ENCODE data around the gene IL22RA1. TPM values are rescaled to one million over a fixed set of nuclear protein-coding genes. Genes with fewer than 3 reads are reported as not detected.

The IL22RA1 gene
- total RNA-seq, 2 experiments from 2014 or later, result not detected

- ATAC-seq (peak; percentile 99), DNase-seq (peak; percentile 91)
- POLR2A ChIA-PET, result interaction anchor here (0.6 to 1.0 kb wide), 2 partner anchors 42 to 49 kb away, joined by 3 to 5 read pairs; no protein-coding TSS in a partner anchor
- no peaks in the 10 kb centered on the region for H3K36me3 Mint-ChIP-seq (ENCODE audit: low read depth)
- H3K27me3 Mint-ChIP-seq (ENCODE audit: low read depth), result peaks cover 35% of the 10 kb centered on the region
- H3K9me3 Mint-ChIP-seq (ENCODE audit: insufficient read depth), result no peaks in the 10 kb centered on the region
- peaks cover 15% of the 10 kb centered on the region for H3K4me1 Mint-ChIP-seq (ENCODE audit: low read depth)
- CTCF ChIA-PET, result interaction anchor here (0.5 to 4.4 kb wide), 61 partner anchors 9 to 673 kb away, joined by 3 to 101 read pairs (median 4); partner anchors contain the start of genes IFNLR1, NIPAL3, SRSF10 and STPG1
- H3K4me3 Mint-ChIP-seq, result peak overlapping the region; percentile 44
- H3K27ac Mint-ChIP-seq, result no peak overlapping the region
Measured at GRCh38 chr1:24150234-24151174, 7.6 kb upstream of the IL22RA1 start.

- DNase-seq, result peak; percentile 24
- H3K4me1 Mint-ChIP-seq (ENCODE audit: low read depth), result peaks cover 15% of the 10 kb centered on the region
- no peaks in the 10 kb centered on the region for H3K36me3 Mint-ChIP-seq (ENCODE audit: low read depth)
- peaks cover 35% of the 10 kb centered on the region for H3K27me3 Mint-ChIP-seq (ENCODE audit: low read depth)
- no peak overlapping the region for H3K27ac Mint-ChIP-seq
- ChIA-PET CTCF (interaction anchor here (0.5 to 4.4 kb wide), 54 partner anchors 8 to 674 kb away, joined by 3 to 101 read pairs (median 5); partner anchors contain the start of genes IFNLR1, NIPAL3, SRSF10 and STPG1), POLR2A (interaction anchor here (0.6 to 1.0 kb wide), 2 partner anchors 22 to 43 kb away, joined by 3 read pairs; no protein-coding TSS in a partner anchor)
- no peak for ATAC-seq
- H3K9me3 Mint-ChIP-seq (ENCODE audit: insufficient read depth), result no peaks in the 10 kb centered on the region
- no peak overlapping the region for H3K4me3 Mint-ChIP-seq
Measured at GRCh38 chr1:24149866-24150233, 6.9 kb upstream of the IL22RA1 start.

GRCh38 chr1:24147816-24148215 is 4.9 kb upstream of the IL22RA1 start:
- Mint-ChIP-seq H3K27ac (no peak overlapping the region), H3K36me3 (ENCODE audit: low read depth) (no peaks in the 10 kb centered on the region), H3K4me3 (no peak overlapping the region), H3K4me1 (ENCODE audit: low read depth) (peaks cover 15% of the 10 kb centered on the region), H3K27me3 (ENCODE audit: low read depth) (peaks cover 34% of the 10 kb centered on the region), H3K9me3 (ENCODE audit: insufficient read depth) (no peaks in the 10 kb centered on the region)
- no peak for ATAC-seq
- ChIA-PET CTCF (interaction anchor here (0.8 to 3.2 kb wide), 4 partner anchors 51 to 244 kb away, joined by 3 to 19 read pairs (median 10); no protein-coding TSS in a partner anchor), POLR2A (no interaction called here)
- DNase-seq, result no peak

GRCh38 chr1:24147194-24147593 is 4.3 kb upstream of the IL22RA1 start:
- no peak for DNase-seq
- H3K36me3 Mint-ChIP-seq (ENCODE audit: low read depth), result no peaks in the 10 kb centered on the region
- no peak for ATAC-seq
- peaks cover 15% of the 10 kb centered on the region for H3K4me1 Mint-ChIP-seq (ENCODE audit: low read depth)
- ChIA-PET CTCF (interaction anchor here (1.8 to 3.2 kb wide), 2 partner anchors 236 to 244 kb away, joined by 15 to 19 read pairs; no protein-coding TSS in a partner anchor), POLR2A (no interaction called here)
- H3K9me3 Mint-ChIP-seq (ENCODE audit: insufficient read depth), result no peaks in the 10 kb centered on the region
- H3K27me3 Mint-ChIP-seq (ENCODE audit: low read depth), result peaks cover 31% of the 10 kb centered on the region
- H3K4me3 Mint-ChIP-seq, result no peak overlapping the region
- no peak overlapping the region for H3K27ac Mint-ChIP-seq

GRCh38 chr1:24141311-24141997 is 1.5 kb downstream of the IL22RA1 start:
- Mint-ChIP-seq H3K4me3 (no peak overlapping the region), H3K4me1 (ENCODE audit: low read depth) (peaks cover 7% of the 10 kb centered on the region), H3K9me3 (ENCODE audit: insufficient read depth) (no peaks in the 10 kb centered on the region), H3K36me3 (ENCODE audit: low read depth) (no peaks in the 10 kb centered on the region), H3K27me3 (ENCODE audit: low read depth) (peaks cover 11% of the 10 kb centered on the region), H3K27ac (no peak overlapping the region)
- POLR2A ChIA-PET, result no interaction called here
- ATAC-seq, result no peak
- CTCF ChIA-PET, result interaction anchor here (2.5 kb wide), 1 partner anchor 9 kb away, joined by 9 read pairs; no protein-coding TSS in a partner anchor
- no peak for DNase-seq

GRCh38 chr1:24140741-24141181 is 2.2 kb downstream of the IL22RA1 start:
- CTCF ChIA-PET, result interaction anchor here (2.5 kb wide), 1 partner anchor 10 kb away, joined by 9 read pairs; no protein-coding TSS in a partner anchor
- Mint-ChIP-seq H3K4me1 (ENCODE audit: low read depth) (peaks cover 7% of the 10 kb centered on the region), H3K4me3 (no peak overlapping the region), H3K27ac (no peak overlapping the region), H3K36me3 (ENCODE audit: low read depth) (no peaks in the 10 kb centered on the region), H3K27me3 (ENCODE audit: low read depth) (peaks cover 12% of the 10 kb centered on the region), H3K9me3 (ENCODE audit: insufficient read depth) (no peaks in the 10 kb centered on the region)
- POLR2A ChIA-PET, result no interaction called here
- ATAC-seq, result no peak
- no peak for DNase-seq

- CTCF ChIA-PET, result interaction anchor here (2.0 kb wide), 1 partner anchor 10 kb away, joined by 5 read pairs; no protein-coding TSS in a partner anchor
- H3K36me3 Mint-ChIP-seq (ENCODE audit: low read depth), result no peaks in the 10 kb centered on the region
- H3K4me3 Mint-ChIP-seq, result no peak overlapping the region
- H3K27me3 Mint-ChIP-seq (ENCODE audit: low read depth), result peaks cover 13% of the 10 kb centered on the region
- POLR2A ChIA-PET, result no interaction called here
- DNase-seq, result no peak
- peaks cover 3% of the 10 kb centered on the region for H3K9me3 Mint-ChIP-seq (ENCODE audit: insufficient read depth)
- peaks cover 7% of the 10 kb centered on the region for H3K4me1 Mint-ChIP-seq (ENCODE audit: low read depth)
- H3K27ac Mint-ChIP-seq, result no peak overlapping the region
- no peak for ATAC-seq
Measured at GRCh38 chr1:24139841-24140425, 3.0 kb downstream of the IL22RA1 start.

- CTCF ChIA-PET, result interaction anchor here (0.6 to 2.0 kb wide), 2 partner anchors 11 to 12 kb away, joined by 3 to 5 read pairs; no protein-coding TSS in a partner anchor
- peaks cover 7% of the 10 kb centered on the region for H3K4me1 Mint-ChIP-seq (ENCODE audit: low read depth)
- H3K4me3 Mint-ChIP-seq, result no peak overlapping the region
- POLR2A ChIA-PET, result no interaction called here
- H3K27ac Mint-ChIP-seq, result no peak overlapping the region
- peaks cover 17% of the 10 kb centered on the region for H3K27me3 Mint-ChIP-seq (ENCODE audit: low read depth)
- ATAC-seq, result no peak
- H3K9me3 Mint-ChIP-seq (ENCODE audit: insufficient read depth), result peaks cover 6% of the 10 kb centered on the region
- no peak for DNase-seq
- no peaks in the 10 kb centered on the region for H3K36me3 Mint-ChIP-seq (ENCODE audit: low read depth)
Measured at GRCh38 chr1:24139222-24139489, 3.8 kb downstream of the IL22RA1 start.

GRCh38 chr1:24138476-24139221 is 4.3 kb downstream of the IL22RA1 start:
- Mint-ChIP-seq H3K9me3 (ENCODE audit: insufficient read depth) (peaks cover 6% of the 10 kb centered on the region), H3K4me3 (no peak overlapping the region), H3K36me3 (ENCODE audit: low read depth) (no peaks in the 10 kb centered on the region), H3K27ac (no peak overlapping the region), H3K27me3 (ENCODE audit: low read depth) (peaks cover 19% of the 10 kb centered on the region), H3K4me1 (ENCODE audit: low read depth) (peaks cover 7% of the 10 kb centered on the region)
- no peak for DNase-seq
- CTCF ChIA-PET, result interaction anchor here (0.6 to 2.0 kb wide), 2 partner anchors 11 to 12 kb away, joined by 3 to 5 read pairs; no protein-coding TSS in a partner anchor
- POLR2A ChIA-PET, result no interaction called here
- no peak for ATAC-seq

GRCh38 chr1:24136956-24137539 is 5.9 kb downstream of the IL22RA1 start:
- Mint-ChIP-seq H3K27me3 (ENCODE audit: low read depth) (peaks cover 22% of the 10 kb centered on the region), H3K4me1 (ENCODE audit: low read depth) (peaks cover 7% of the 10 kb centered on the region), H3K9me3 (ENCODE audit: insufficient read depth) (peaks cover 6% of the 10 kb centered on the region), H3K36me3 (ENCODE audit: low read depth) (no peaks in the 10 kb centered on the region), H3K4me3 (no peak overlapping the region), H3K27ac (no peak overlapping the region)
- ChIA-PET CTCF (interaction anchor here (0.9 kb wide), 1 partner anchor 13 kb away, joined by 3 read pairs; no protein-coding TSS in a partner anchor), POLR2A (no interaction called here)
- no peak for DNase-seq
- no peak for ATAC-seq
